Activated T-helper 17 cell treated with anti-CD3 and anti-CD28 coated beads, Interleukin-2, amount 50 U/mL, for 72 hours (primary cell): Measurements from ENCODE around the gene ATP11C. TPM values are rescaled to one million over a fixed set of nuclear protein-coding genes. Genes with fewer than 3 reads are reported as not detected.
A peak's percentile ranks its signal among the peaks of the same experiment; 100 is the strongest.

Experiments
- ATAC-seq: fragments of 150-1000 bp; cut with Tn5 transposase; replicated peaks from 2 replicates; pipeline ENCODE4 v1.10.0; 2021; ENCODE audit warnings: mild to moderate bottlenecking, moderate library complexity
- H3K27ac Mint-ChIP-seq: one replicate; pipeline ENCODE4 v1.8.0; 2022; ENCODE audit warnings: mixed read lengths
- H3K27me3 Mint-ChIP-seq: one replicate; pipeline ENCODE4 v1.8.0; 2022; ENCODE audit warnings: mixed read lengths
- H3K36me3 Mint-ChIP-seq: one replicate; pipeline ENCODE4 v1.8.0; 2022; ENCODE audit warnings: low read depth, mild to moderate bottlenecking, mixed read lengths
- H3K4me1 Mint-ChIP-seq: one replicate; pipeline ENCODE4 v1.8.0; 2022; ENCODE audit warnings: mixed read lengths
- H3K4me3 Mint-ChIP-seq: one replicate; pipeline ENCODE4 v1.8.0; 2022; ENCODE audit warnings: mild to moderate bottlenecking, mixed read lengths
- H3K9me3 Mint-ChIP-seq: one replicate; pipeline ENCODE4 v1.8.0; 2022; ENCODE audit warnings: mixed read lengths
- total RNA-seq, 2 donors: library from RNA; stranded (reverse); gene quantifications; one replicate each; pipeline ENCODE4 v1.2.3, GENCODE V29; 2022

The ATP11C gene
- total RNA-seq, 2 donors from 2014 or later, result 9.2 to 9.4 TPM

DNA sequence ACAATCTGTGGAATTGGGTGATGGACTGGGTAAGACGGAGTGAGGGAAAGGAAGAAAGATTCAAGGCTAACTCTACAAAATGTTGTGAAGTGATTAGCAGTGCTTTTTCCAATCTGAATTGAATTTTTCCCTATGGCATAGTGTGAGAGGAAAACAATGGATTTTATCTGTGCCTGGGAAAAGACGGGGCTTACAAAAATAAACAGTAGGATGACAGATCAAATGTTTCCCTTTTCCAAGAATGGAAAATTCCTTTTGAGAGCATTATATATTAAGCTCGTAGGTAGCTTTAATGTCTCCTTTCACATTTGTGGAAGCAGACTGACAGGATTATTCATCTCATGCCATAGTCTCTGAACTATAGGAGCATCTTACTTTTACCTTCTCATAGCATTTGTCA is 27.8 kb downstream of the ATP11C start:
- Mint-ChIP-seq H3K9me3 (no peaks in the 10 kb centered on the region), H3K4me1 (peaks cover 16% of the 10 kb centered on the region), H3K4me3 (no peak overlapping the region), H3K36me3 (no peaks in the 10 kb centered on the region), H3K27ac (no peak overlapping the region), H3K27me3 (no peaks in the 10 kb centered on the region)
- ATAC-seq, result no peak

GRCh38 chrX:139903210-139903609 is 29.6 kb downstream of the ATP11C start:
- Mint-ChIP-seq H3K27ac (no peak overlapping the region), H3K27me3 (no peaks in the 10 kb centered on the region), H3K36me3 (no peaks in the 10 kb centered on the region), H3K4me3 (no peak overlapping the region), H3K4me1 (peaks cover 9% of the 10 kb centered on the region), H3K9me3 (no peaks in the 10 kb centered on the region)
- no peak for ATAC-seq

DNA sequence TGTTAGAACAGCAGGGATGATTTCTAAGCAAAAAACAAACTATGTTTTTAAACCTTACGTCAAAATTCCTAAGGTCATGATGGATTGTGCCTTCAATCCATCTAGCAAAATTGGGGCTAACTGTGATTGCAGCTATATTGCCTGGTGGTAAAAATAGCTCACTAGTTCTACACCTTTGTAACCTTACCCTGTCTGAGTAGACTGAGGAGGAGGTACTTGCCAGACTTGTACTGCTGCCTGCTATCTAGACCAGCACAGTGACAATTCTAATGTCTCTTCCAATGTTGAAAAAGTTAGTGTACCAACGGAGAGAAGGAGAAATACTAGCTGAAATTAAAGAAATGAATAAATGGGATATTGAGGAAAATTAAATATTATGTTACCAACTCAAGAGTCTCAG is 30.3 kb downstream of the ATP11C start:
- no peaks in the 10 kb centered on the region for H3K9me3 Mint-ChIP-seq
- no peak overlapping the region for H3K4me3 Mint-ChIP-seq
- H3K27ac Mint-ChIP-seq, result no peak overlapping the region
- H3K36me3 Mint-ChIP-seq, result no peaks in the 10 kb centered on the region
- H3K27me3 Mint-ChIP-seq, result no peaks in the 10 kb centered on the region
- ATAC-seq, result no peak
- peaks cover 9% of the 10 kb centered on the region for H3K4me1 Mint-ChIP-seq

GRCh38 chrX:139898334-139898733 is 34.5 kb downstream of the ATP11C start:
- Mint-ChIP-seq H3K4me1 (peaks cover 5% of the 10 kb centered on the region), H3K27me3 (no peaks in the 10 kb centered on the region), H3K9me3 (no peaks in the 10 kb centered on the region), H3K36me3 (no peaks in the 10 kb centered on the region), H3K4me3 (no peak overlapping the region), H3K27ac (no peak overlapping the region)
- ATAC-seq, result no peak

GRCh38 chrX:139892512-139892911 is 40.3 kb downstream of the ATP11C start:
- ATAC-seq, result peak; percentile 78
- H3K36me3 Mint-ChIP-seq, result no peaks in the 10 kb centered on the region
- no peaks in the 10 kb centered on the region for H3K27me3 Mint-ChIP-seq
- H3K4me1 Mint-ChIP-seq, result peaks cover 12% of the 10 kb centered on the region
- H3K27ac Mint-ChIP-seq, result peak overlapping the region; percentile 50
- H3K4me3 Mint-ChIP-seq, result peak overlapping the region; percentile 15
- H3K9me3 Mint-ChIP-seq, result no peaks in the 10 kb centered on the region

DNA sequence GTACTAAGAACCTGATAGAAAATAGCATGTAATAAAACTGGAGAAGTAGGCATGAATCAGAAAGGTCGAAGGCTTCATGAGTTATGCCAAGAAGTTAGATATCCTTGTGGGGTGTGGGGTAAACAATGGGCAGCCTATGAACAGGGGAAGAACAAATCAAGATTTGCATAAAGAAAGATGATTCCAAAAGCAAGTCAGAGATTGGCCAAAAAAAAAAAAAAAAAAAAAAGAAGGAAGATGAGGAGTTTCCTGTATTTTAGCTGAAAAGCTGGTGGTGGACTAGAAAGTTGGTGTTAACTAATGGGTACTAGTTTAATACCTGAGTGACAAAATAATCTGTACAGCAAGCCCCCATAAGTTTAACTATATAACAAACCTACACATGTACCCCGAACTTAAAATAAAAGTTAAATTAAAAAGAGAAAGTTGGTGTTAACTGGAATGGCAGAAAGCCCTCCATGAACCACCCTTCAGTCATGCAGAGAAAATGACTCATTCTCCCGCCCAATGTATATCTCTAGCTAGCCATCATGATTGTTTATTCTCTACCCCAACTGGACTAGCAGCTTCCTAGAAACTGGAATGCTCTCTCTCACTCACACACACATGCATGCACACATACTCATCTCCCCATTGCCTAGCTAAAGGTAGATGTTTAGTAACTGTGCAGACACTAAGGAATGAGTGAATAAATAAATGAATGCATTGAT is 41.7 kb downstream of the ATP11C start:
- Mint-ChIP-seq H3K27ac (no peak overlapping the region), H3K9me3 (no peaks in the 10 kb centered on the region), H3K27me3 (no peaks in the 10 kb centered on the region), H3K4me3 (no peak overlapping the region), H3K4me1 (peaks cover 12% of the 10 kb centered on the region), H3K36me3 (no peaks in the 10 kb centered on the region)
- peak; percentile 23 for ATAC-seq

- H3K4me1 Mint-ChIP-seq, result peaks cover 12% of the 10 kb centered on the region
- no peak overlapping the region for H3K4me3 Mint-ChIP-seq
- no peak for ATAC-seq
Measured at GRCh38 chrX:139889760-139890159, 43.1 kb downstream of the ATP11C start.

GRCh38 chrX:139883984-139884383 is 48.9 kb downstream of the ATP11C start:
- H3K9me3 Mint-ChIP-seq, result no peaks in the 10 kb centered on the region
- H3K4me3 Mint-ChIP-seq, result no peak overlapping the region
- H3K27ac Mint-ChIP-seq, result no peak overlapping the region
- H3K36me3 Mint-ChIP-seq, result peaks cover 16% of the 10 kb centered on the region
- ATAC-seq, result no peak
- H3K4me1 Mint-ChIP-seq, result peaks cover 4% of the 10 kb centered on the region
- H3K27me3 Mint-ChIP-seq, result no peaks in the 10 kb centered on the region

More at GRCh38 chrX:139889760-139890159, 43.1 kb downstream of the ATP11C start:
- H3K27ac Mint-ChIP-seq, result no peak overlapping the region
- H3K9me3 Mint-ChIP-seq, result no peaks in the 10 kb centered on the region
- H3K36me3 Mint-ChIP-seq, result peaks cover 11% of the 10 kb centered on the region
- no peaks in the 10 kb centered on the region for H3K27me3 Mint-ChIP-seq

DNA sequence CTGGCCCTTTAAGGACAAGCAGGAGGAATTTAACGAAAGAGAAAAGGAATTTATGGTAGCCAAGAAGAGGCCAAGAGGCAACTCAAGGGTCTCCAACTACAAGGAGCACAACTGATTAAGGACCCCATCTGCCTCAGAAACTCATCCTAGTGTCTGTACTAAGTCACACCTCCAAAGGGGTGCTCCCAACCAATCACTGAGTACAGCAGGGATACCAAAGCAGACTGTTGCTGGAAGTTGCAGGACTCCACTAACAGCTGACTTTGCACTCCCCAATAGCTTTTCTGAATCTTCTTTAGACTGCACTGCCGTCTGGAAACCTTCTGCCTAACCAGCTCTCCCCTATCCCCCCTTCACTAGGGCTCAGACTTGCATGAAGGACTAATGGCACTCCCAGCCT is 50.6 kb downstream of the ATP11C start:
- Mint-ChIP-seq H3K27ac (peak overlapping the region; percentile 56), H3K9me3 (no peaks in the 10 kb centered on the region), H3K27me3 (no peaks in the 10 kb centered on the region), H3K4me1 (peaks cover 4% of the 10 kb centered on the region), H3K4me3 (no peak overlapping the region), H3K36me3 (peaks cover 16% of the 10 kb centered on the region)
- no peak for ATAC-seq

- no peak overlapping the region for H3K4me3 Mint-ChIP-seq
- no peak for ATAC-seq
- H3K4me1 Mint-ChIP-seq, result peaks cover 4% of the 10 kb centered on the region
- H3K27me3 Mint-ChIP-seq, result no peaks in the 10 kb centered on the region
- H3K36me3 Mint-ChIP-seq, result peaks cover 16% of the 10 kb centered on the region
- H3K27ac Mint-ChIP-seq, result peak overlapping the region; percentile 56
- no peaks in the 10 kb centered on the region for H3K9me3 Mint-ChIP-seq
Measured at GRCh38 chrX:139881572-139881971, 51.3 kb downstream of the ATP11C start.

GRCh38 chrX:139881130-139881529 is 51.7 kb downstream of the ATP11C start:
- H3K4me3 Mint-ChIP-seq, result no peak overlapping the region
- no peaks in the 10 kb centered on the region for H3K9me3 Mint-ChIP-seq
- H3K36me3 Mint-ChIP-seq, result peaks cover 16% of the 10 kb centered on the region
- ATAC-seq, result no peak
- no peaks in the 10 kb centered on the region for H3K27me3 Mint-ChIP-seq
- H3K27ac Mint-ChIP-seq, result no peak overlapping the region
- H3K4me1 Mint-ChIP-seq, result peaks cover 4% of the 10 kb centered on the region

DNA sequence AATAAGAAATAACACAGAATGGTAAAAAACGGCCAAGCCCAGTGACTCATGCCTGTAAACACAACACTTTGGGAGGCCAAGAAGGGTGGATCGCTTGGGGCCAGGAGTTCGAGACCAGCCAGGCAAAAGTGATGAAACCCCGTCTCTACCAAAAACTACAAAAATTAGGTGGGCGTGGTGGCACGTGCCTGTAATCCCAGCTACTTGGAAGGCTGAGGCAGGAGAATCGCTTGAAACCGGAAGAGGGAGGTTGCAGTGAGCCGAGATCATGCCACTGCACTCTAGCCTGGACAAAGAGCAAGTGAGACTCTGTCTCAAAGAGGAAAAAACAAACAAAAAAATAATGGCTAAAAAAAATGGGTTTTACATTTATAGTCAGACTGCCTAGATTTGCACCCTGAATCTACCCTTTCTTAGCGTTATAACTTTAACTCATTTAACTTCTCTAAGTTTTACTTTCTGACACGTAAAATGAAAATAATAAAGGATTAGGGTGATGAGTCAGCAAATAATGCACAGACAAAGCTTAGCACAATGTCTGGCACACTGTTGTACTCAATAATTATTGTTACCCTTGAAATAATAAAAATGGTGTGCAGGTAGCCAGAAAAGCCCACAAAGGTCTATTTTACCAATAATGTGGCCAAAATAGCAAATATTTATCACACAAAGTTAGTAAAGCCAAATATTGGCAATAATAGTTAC is 55.0 kb downstream of the ATP11C start:
- no peaks in the 10 kb centered on the region for H3K27me3 Mint-ChIP-seq
- no peak overlapping the region for H3K27ac Mint-ChIP-seq
- H3K4me1 Mint-ChIP-seq, result peaks cover 4% of the 10 kb centered on the region
- H3K9me3 Mint-ChIP-seq, result no peaks in the 10 kb centered on the region
- no peak overlapping the region for H3K4me3 Mint-ChIP-seq
- peaks cover 6% of the 10 kb centered on the region for H3K36me3 Mint-ChIP-seq
- ATAC-seq, result no peak

DNA sequence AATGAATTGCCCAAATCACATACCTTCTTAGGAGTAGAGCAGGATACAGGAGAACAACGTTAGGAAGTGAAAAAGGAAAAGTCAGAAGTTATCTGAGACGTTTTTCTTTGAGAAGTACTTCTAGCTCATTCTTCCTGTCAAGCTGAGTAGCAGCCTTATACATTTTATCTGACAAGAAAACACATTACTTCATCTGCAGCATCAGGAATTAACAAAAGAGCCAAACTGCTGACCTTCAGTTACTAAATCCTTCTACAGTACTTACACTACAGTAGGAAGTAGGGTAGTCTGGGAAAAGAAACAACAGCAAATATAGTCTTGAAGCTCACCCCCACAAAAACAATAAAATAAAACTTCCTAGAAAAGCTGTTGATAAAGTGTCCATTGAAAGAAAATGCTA is 57.0 kb downstream of the ATP11C start:
- no peak overlapping the region for H3K27ac Mint-ChIP-seq
- H3K36me3 Mint-ChIP-seq, result peaks cover 6% of the 10 kb centered on the region
- no peaks in the 10 kb centered on the region for H3K9me3 Mint-ChIP-seq
- ATAC-seq, result no peak
- no peaks in the 10 kb centered on the region for H3K27me3 Mint-ChIP-seq
- H3K4me3 Mint-ChIP-seq, result no peak overlapping the region
- peaks cover 4% of the 10 kb centered on the region for H3K4me1 Mint-ChIP-seq

- no peaks in the 10 kb centered on the region for H3K4me1 Mint-ChIP-seq
- no peaks in the 10 kb centered on the region for H3K27me3 Mint-ChIP-seq
- H3K27ac Mint-ChIP-seq, result no peak overlapping the region
- H3K9me3 Mint-ChIP-seq, result no peaks in the 10 kb centered on the region
- no peak overlapping the region for H3K4me3 Mint-ChIP-seq
- ATAC-seq, result no peak
- peaks cover 5% of the 10 kb centered on the region for H3K36me3 Mint-ChIP-seq
Measured at GRCh38 chrX:139869796-139870195, 63.1 kb downstream of the ATP11C start.

DNA sequence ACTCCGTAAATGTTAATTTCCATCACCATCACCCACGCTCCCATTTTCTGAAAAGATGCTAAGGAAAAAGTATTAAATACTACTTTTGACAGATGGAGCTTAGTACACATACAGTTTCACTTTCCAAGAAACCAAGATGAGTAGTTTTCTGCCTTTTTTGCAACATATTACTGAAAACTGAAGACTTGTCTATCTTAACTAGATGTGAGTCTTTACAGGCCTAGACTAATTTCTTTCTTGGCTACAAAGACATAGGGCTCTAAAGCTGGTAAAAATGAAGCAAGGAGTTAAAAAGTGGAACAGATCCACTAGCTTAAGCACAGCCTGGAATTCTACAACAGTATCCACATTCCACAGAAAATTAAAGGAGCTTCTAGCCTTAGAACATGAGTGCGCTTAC is 68.2 kb downstream of the ATP11C start:
- H3K36me3 Mint-ChIP-seq, result no peaks in the 10 kb centered on the region
- no peaks in the 10 kb centered on the region for H3K4me1 Mint-ChIP-seq
- no peaks in the 10 kb centered on the region for H3K27me3 Mint-ChIP-seq
- no peaks in the 10 kb centered on the region for H3K9me3 Mint-ChIP-seq
- ATAC-seq, result no peak
- no peak overlapping the region for H3K27ac Mint-ChIP-seq
- H3K4me3 Mint-ChIP-seq, result no peak overlapping the region
